HG03060 (cell line): ENCODE data around the gene RSBN1L.
A peak's percentile ranks its signal among the peaks of the same experiment; 100 is the strongest.

Experiments
- ATAC-seq: cut with Tn5 transposase; IDR thresholded peaks from one replicate; pipeline ENCODE4 v1.9.1; 2021; ENCODE audit warnings: low read depth, moderate number of reproducible peaks; ENCODE audit not compliant: unreplicated experiment

Gene RSBN1L

GRCh38 chr7:77799078-77799964 is 103.1 kb downstream of the RSBN1L start:
- ATAC-seq = no peak

GRCh38 chr7:77800158-77800557 is 103.9 kb downstream of the RSBN1L start:
- peak; percentile 20 for ATAC-seq

DNA sequence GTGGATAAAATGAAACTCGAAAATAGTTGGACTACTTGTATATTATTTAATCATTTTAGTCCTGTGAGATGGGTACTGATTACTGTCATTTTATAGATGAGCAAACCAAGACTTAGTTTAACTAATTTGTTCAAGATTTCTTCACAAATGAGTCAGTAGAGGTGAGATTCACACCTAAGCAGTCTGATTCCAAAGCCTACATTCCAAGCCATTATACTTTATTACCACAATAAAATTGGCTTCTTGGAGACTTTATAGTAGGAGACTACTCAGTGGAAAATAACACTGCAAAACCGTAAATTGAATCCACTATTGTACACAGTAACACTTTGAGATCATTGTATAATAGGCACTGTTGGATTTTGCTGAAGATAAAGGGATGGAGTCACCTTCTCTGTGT is 104.5 kb downstream of the RSBN1L start:
- ATAC-seq = no peak

- ATAC-seq = no peak
Observed at GRCh38 chr7:77802557-77803405, 106.5 kb downstream of the RSBN1L start.

DNA sequence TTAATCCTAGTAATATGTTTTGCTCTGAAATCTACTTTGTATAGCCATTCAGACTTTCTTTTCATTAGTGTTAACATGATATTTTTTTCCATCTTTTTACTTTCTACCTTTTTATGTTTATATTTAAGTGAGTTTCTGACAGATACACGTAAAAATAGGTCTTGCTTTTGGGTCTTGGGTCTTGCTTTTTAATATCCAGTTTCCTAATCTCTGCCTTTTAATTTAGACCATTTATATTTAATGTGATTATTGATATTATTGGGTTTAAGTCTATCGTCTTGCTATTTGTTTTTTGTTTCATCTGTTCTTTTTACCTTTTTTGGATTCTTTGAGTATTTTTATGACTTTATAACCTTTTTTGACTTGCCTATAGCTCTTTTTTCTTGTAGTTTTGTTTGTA is 110.2 kb downstream of the RSBN1L start:
- no peak for ATAC-seq

DNA sequence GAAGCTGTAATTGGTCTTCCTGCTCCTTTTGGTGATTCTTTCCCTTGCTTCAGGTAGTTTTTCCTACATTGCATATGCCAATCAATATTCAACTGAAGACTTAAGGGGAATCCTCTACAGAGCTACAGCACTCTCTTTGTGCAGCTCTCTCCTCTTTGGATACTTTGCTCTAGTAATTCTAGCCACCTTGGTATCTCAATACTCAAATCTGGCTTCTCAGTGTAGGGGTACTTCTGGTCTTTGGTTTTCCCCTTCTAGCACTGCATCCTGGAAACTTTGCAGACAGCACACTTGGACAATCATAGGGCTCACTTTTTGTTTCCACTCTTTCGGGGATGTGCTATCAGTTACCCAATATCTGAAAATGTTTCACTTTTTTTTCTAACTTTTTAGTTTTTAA is 112.3 kb downstream of the RSBN1L start:
- no peak for ATAC-seq

- no peak for ATAC-seq
Observed at GRCh38 chr7:77811516-77812289, 115.4 kb downstream of the RSBN1L start.

DNA sequence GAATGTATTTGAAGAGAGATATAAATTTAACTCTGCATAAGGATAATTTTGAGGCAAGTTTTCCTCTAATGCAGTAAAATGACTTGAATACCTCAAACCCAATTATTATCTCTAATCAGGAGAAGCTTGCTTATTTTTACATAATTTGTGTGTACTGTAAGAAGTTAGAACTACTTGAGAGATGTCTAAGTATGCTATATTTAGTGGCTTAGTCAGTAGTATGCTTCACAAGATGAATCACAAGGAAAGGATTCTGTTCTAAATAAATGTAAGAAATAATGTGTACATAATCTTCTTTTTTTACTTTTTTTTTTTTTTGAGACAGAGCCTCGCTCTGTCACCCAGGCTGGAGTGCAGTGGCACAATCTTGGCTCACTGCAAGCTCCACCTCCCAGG is 116.0 kb downstream of the RSBN1L start:
- ATAC-seq = no peak

GRCh38 chr7:77813180-77813579 is 116.9 kb downstream of the RSBN1L start:
- ATAC-seq = no peak

GRCh38 chr7:77819021-77819420 is 122.8 kb downstream of the RSBN1L start:
- ATAC-seq = no peak

- no peak for ATAC-seq
Observed at GRCh38 chr7:77820967-77821366, 124.7 kb downstream of the RSBN1L start.

- no peak for ATAC-seq
Observed at GRCh38 chr7:77822269-77822668, 126.0 kb downstream of the RSBN1L start.

- ATAC-seq = peak; percentile 13
Observed at GRCh38 chr7:77823787-77824186, 127.5 kb downstream of the RSBN1L start.

GRCh38 chr7:77824636-77825035 is 128.4 kb downstream of the RSBN1L start:
- no peak for ATAC-seq

DNA sequence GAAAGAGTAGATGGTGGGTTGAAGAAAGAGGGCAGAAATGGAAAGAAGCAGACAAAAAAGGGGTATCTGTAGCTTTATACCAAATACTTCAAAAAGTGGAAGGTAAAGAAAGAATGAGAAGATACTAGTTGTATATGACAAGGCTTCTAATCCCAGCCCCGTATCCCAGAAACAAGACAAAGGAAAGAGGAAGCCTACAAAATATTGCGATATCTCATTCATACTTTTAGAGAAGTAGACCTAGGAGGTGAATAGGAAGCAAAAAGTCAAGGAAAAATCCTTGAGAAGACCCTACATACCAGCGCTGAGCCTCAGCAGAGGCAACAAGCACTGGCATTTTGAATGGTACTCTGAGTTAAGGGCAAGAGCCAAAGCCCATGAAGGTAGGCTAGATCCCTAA is 128.9 kb downstream of the RSBN1L start:
- no peak for ATAC-seq

- ATAC-seq = no peak
Observed at GRCh38 chr7:77826300-77826699, 130.0 kb downstream of the RSBN1L start.

DNA sequence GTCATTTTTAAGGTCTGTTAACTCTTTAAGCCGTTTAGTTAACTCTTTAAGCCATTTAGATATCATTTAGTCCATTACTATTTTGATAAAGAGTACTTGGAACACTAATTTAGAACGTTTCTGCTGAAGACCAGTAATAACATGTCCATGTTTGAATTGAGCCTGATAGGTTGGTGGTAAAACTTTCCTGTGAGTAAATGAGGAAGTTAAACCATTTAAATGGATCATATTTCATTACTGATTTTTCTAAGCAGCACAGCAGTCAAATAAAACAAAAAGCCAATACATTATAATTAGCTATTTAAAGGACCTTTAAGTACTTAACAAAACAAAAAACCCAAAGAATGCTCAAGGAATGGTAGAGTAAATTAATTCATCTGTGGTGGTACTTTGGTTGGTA is 131.7 kb downstream of the RSBN1L start:
- ATAC-seq = no peak

- ATAC-seq = no peak
Observed at GRCh38 chr7:77830649-77831355, 134.5 kb downstream of the RSBN1L start.

DNA sequence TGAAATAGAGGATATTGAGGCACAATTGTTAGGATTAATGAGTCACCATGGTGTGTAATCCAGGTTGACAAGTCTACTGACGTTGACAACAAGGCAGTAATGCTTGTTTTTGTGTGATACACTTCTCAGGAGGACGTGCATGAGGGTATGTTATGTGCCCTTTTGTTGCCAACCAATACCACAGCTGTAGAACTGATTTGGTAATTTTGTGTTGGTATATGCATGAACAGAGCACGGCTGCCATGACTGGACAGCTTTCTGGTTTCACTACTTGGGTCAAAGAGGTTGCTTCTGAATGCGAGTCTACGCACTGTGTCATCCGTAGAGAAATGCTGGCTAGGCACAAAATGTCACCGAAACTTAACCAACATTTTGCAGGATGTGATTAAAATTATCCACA is 135.2 kb downstream of the RSBN1L start:
- no peak for ATAC-seq

- no peak for ATAC-seq
Observed at GRCh38 chr7:77831953-77832352, 135.7 kb downstream of the RSBN1L start.
